AG04449 (cell line): ENCODE results near the gene PTPRK.

Source experiments
- CTCF ChIA-PET: fragments of 350-600 bp; formaldehyde crosslinking; extraction: SDS; loops from one replicate; lab custom pipeline; 2021; ENCODE audit warnings: antibody characterized with exemption; lab: Yijun Ruan, JAX
- POLR2A ChIA-PET: fragments of 400-600, 350-600 bp; formaldehyde crosslinking; extraction: SDS; loops from one replicate; lab custom pipeline; 2020; ENCODE audit warnings: antibody characterized with exemption, inconsistent platforms; lab: Yijun Ruan, JAX
- DNase-seq: peaks from one replicate; pipeline ENCODE4 v3.0.0-alpha.2; 2010; ENCODE audit warnings: low read depth, low spot score
- H3K4me3 ChIP-seq: 2 replicates; pipeline ENCODE4 v1.5.1; 2011; ENCODE audit warnings: low read depth, mild to moderate bottlenecking, control low read depth, low read length
- CTCF ChIP-seq: IDR thresholded peaks from one replicate; pipeline ENCODE4 v1.5.1; 2011; ENCODE audit warnings: mild to moderate bottlenecking, moderate library complexity, low read length, control low read depth, inconsistent platforms; ENCODE audit not compliant: insufficient read depth; ENCODE audit errors: missing control alignments

The PTPRK gene

GRCh38 chr6:128410584-128410983 is 109.8 kb downstream of the PTPRK start:
- CTCF ChIA-PET: no interaction called here
- H3K4me3 ChIP-seq: no peak overlapping the region
- DNase-seq: no peak
- TF ChIP-seq CTCF: no peak
- POLR2A ChIA-PET: no interaction called here

- TF ChIP-seq CTCF: no peak
- CTCF ChIA-PET: no interaction called here
- H3K4me3 ChIP-seq: no peak overlapping the region
- no peak for DNase-seq
- POLR2A ChIA-PET: no interaction called here
These were observed 111.4 kb downstream of the PTPRK start for GRCh38 chr6:128409003-128409402.

- CTCF ChIA-PET: no interaction called here
- POLR2A ChIA-PET: no interaction called here
- DNase-seq: no peak
- TF ChIP-seq CTCF: no peak
- no peak overlapping the region for H3K4me3 ChIP-seq
These were observed 113.9 kb downstream of the PTPRK start for GRCh38 chr6:128406453-128406852.

- POLR2A ChIA-PET: no interaction called here
- DNase-seq: no peak
- CTCF ChIA-PET: interaction anchor here (0.8 to 1.2 kb wide), 3 partner anchors 11 to 116 kb away, joined by 3 to 4 read pairs (median 3); partner anchors contain the start of gene PTPRK
- TF ChIP-seq CTCF: no peak
- no peak overlapping the region for H3K4me3 ChIP-seq
These were observed 116.6 kb downstream of the PTPRK start for GRCh38 chr6:128403618-128404444.

GRCh38 chr6:128400875-128401274 is 119.5 kb downstream of the PTPRK start:
- CTCF ChIA-PET: interaction anchor here (0.8 kb wide), 1 partner anchor 21 kb away, joined by 3 read pairs; no protein-coding TSS in a partner anchor
- TF ChIP-seq CTCF: no peak
- POLR2A ChIA-PET: no interaction called here
- no peak for DNase-seq
- H3K4me3 ChIP-seq: no peak overlapping the region

GRCh38 chr6:128397996-128398395 is 122.4 kb downstream of the PTPRK start:
- CTCF ChIA-PET: no interaction called here
- no peak for DNase-seq
- TF ChIP-seq CTCF: no peak
- H3K4me3 ChIP-seq: no peak overlapping the region
- POLR2A ChIA-PET: no interaction called here
